Measurements from ENCODE around the gene ARHGAP28. TPM values are rescaled to one million over a fixed set of nuclear protein-coding genes. Genes with fewer than 3 reads are reported as not detected.

ARHGAP28 gene
- polyA plus RNA-seq, 1 experiment: 38.2 TPM

- no peak overlapping the region for H3K27ac ChIP-seq (ENCODE audit: low read depth, low read length)
- no peak overlapping the region for H3K4me3 ChIP-seq (ENCODE audit: low read depth, low read length)
- POLR2A ChIA-PET: no interaction called here
- TF ChIP-seq, protein P1, sequence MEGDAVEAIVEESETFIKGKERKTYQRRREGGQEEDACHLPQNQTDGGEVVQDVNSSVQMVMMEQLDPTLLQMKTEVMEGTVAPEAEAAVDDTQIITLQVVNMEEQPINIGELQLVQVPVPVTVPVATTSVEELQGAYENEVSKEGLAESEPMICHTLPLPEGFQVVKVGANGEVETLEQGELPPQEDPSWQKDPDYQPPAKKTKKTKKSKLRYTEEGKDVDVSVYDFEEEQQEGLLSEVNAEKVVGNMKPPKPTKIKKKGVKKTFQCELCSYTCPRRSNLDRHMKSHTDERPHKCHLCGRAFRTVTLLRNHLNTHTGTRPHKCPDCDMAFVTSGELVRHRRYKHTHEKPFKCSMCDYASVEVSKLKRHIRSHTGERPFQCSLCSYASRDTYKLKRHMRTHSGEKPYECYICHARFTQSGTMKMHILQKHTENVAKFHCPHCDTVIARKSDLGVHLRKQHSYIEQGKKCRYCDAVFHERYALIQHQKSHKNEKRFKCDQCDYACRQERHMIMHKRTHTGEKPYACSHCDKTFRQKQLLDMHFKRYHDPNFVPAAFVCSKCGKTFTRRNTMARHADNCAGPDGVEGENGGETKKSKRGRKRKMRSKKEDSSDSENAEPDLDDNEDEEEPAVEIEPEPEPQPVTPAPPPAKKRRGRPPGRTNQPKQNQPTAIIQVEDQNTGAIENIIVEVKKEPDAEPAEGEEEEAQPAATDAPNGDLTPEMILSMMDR (IDR thresholded peaks at IDR 0.05; ENCODE audit: low read depth, low read length): no peak
- DNase-seq (ENCODE audit: low read depth, low spot score): no peak
- CTCF ChIA-PET: no interaction called here
- no peaks in the 10 kb centered on the region for H3K9me3 ChIP-seq (ENCODE audit: control insufficient read depth, insufficient read depth, low read length)
- no peaks in the 10 kb centered on the region for H3K27me3 ChIP-seq (ENCODE audit: control insufficient read depth, insufficient read depth, low read length)
Observed at GRCh38 chr18:6785411-6785810, 55.9 kb downstream of the ARHGAP28 start.

- H3K27ac ChIP-seq (ENCODE audit: low read depth, low read length): no peak overlapping the region
- ChIA-PET CTCF (no interaction called here), POLR2A (no interaction called here)
- no peak overlapping the region for H3K4me3 ChIP-seq (ENCODE audit: low read depth, low read length)
- no peaks in the 10 kb centered on the region for H3K27me3 ChIP-seq (ENCODE audit: control insufficient read depth, insufficient read depth, low read length)
- TF ChIP-seq, protein P1 (IDR thresholded peaks at IDR 0.05; ENCODE audit: low read depth, low read length): no peak
- DNase-seq (ENCODE audit: low read depth, low spot score): no peak
- H3K9me3 ChIP-seq (ENCODE audit: control insufficient read depth, insufficient read depth, low read length): no peaks in the 10 kb centered on the region
Observed at GRCh38 chr18:6792391-6792790, 62.9 kb downstream of the ARHGAP28 start.

GRCh38 chr18:6793455-6793854, 63.9 kb downstream of the ARHGAP28 start:
- ChIA-PET POLR2A (no interaction called here), CTCF (no interaction called here)
- Histone ChIP-seq H3K27ac (ENCODE audit: low read depth, low read length) (no peak overlapping the region), H3K9me3 (ENCODE audit: control insufficient read depth, insufficient read depth, low read length) (no peaks in the 10 kb centered on the region), H3K27me3 (ENCODE audit: control insufficient read depth, insufficient read depth, low read length) (no peaks in the 10 kb centered on the region), H3K4me3 (ENCODE audit: low read depth, low read length) (no peak overlapping the region)
- DNase-seq (ENCODE audit: low read depth, low spot score): no peak
- TF ChIP-seq, protein P1 (IDR thresholded peaks at IDR 0.05; ENCODE audit: low read depth, low read length): no peak

DNA sequence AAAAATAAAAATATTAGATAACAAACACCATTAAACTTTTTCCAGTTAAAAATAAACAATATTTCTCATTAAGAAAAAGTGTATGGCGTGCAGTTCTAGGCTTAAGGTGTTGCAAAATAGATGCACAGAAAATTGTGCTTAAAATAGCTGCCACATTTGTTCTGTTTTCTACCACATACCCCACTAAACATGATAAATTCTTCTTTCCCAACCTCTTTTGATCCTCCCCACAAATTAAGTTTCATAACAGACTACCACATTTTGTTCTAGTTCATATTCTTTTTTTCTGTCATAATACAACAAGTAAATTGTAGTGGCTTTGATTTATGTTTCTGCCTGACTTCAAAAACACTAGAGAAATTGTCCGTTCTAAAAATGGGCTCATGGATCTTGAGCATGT, 64.5 kb downstream of the ARHGAP28 start:
- CTCF ChIA-PET: no interaction called here

GRCh38 chr18:6795307-6795706, 65.8 kb downstream of the ARHGAP28 start:
- Histone ChIP-seq H3K27me3 (ENCODE audit: control insufficient read depth, insufficient read depth, low read length) (no peaks in the 10 kb centered on the region), H3K27ac (ENCODE audit: low read depth, low read length) (peak overlapping the region; percentile 65), H3K9me3 (ENCODE audit: control insufficient read depth, insufficient read depth, low read length) (no peaks in the 10 kb centered on the region), H3K4me3 (ENCODE audit: low read depth, low read length) (no peak overlapping the region)
- ChIA-PET POLR2A (interaction anchor here (1.0 to 1.2 kb wide), 2 partner anchors 19 to 62 kb away, joined by 4 to 8 read pairs; no protein-coding TSS in a partner anchor), CTCF (no interaction called here)
- TF ChIP-seq, protein P1 (IDR thresholded peaks at IDR 0.05; ENCODE audit: low read depth, low read length): no peak
- DNase-seq (ENCODE audit: low read depth, low spot score): peak; percentile 46

More for the DNA sequence above, 64.5 kb downstream of the ARHGAP28 start:
- Histone ChIP-seq H3K27me3 (ENCODE audit: control insufficient read depth, insufficient read depth, low read length) (no peaks in the 10 kb centered on the region), H3K27ac (ENCODE audit: low read depth, low read length) (no peak overlapping the region), H3K4me3 (ENCODE audit: low read depth, low read length) (no peak overlapping the region), H3K9me3 (ENCODE audit: control insufficient read depth, insufficient read depth, low read length) (no peaks in the 10 kb centered on the region)
- DNase-seq (ENCODE audit: low read depth, low spot score): no peak
- TF ChIP-seq, protein P1 (IDR thresholded peaks at IDR 0.05; ENCODE audit: low read depth, low read length): no peak
- POLR2A ChIA-PET: no interaction called here

Data from AG04450 (cell line).